CD8-positive, alpha-beta memory T cell (primary cell): ENCODE data around the gene AUTS2. TPM values are rescaled to one million over a fixed set of nuclear protein-coding genes. Genes with fewer than 3 reads are reported as not detected.

ENCODE experiments used
- CTCF ChIA-PET: fragments of 350-600 bp; sonication (Branson Sonifier 250); formaldehyde crosslinking; loops from one replicate; lab custom pipeline; 2021; ENCODE audit warnings: antibody characterized with exemption; lab: Charles Lee
- POLR2A ChIA-PET: fragments of 350-600 bp; sonication (Branson Sonifier 250); formaldehyde crosslinking; loops from one replicate; lab custom pipeline; 2021; ENCODE audit warnings: antibody characterized with exemption; lab: Charles Lee
- DNase-seq, 5 donors: peaks; one replicate each; pipeline versions ENCODE4 v3.0.0 to v3.0.0-alpha.2; 2020 to 2022; ENCODE audit warnings: mixed read lengths in 1 of 5
- H3K27ac ChIP-seq: one replicate; pipeline ENCODE4 v1.7.0; 2013; ENCODE audit warnings: low read depth, mild to moderate bottlenecking, low read length, moderate library complexity
- H3K27me3 ChIP-seq: 2 replicates; pipeline ENCODE4 v1.7.0; 2013; ENCODE audit warnings: low read length, mild to moderate bottlenecking; ENCODE audit not compliant: insufficient read depth, poor library complexity, severe bottlenecking
- H3K36me3 ChIP-seq: 2 replicates; pipeline ENCODE4 v1.7.0; 2013; ENCODE audit warnings: mild to moderate bottlenecking, low read length, moderate library complexity; ENCODE audit not compliant: insufficient read depth
- H3K4me1 ChIP-seq: 2 replicates; pipeline ENCODE4 v1.7.0; 2013; ENCODE audit warnings: mild to moderate bottlenecking, low read length, moderate library complexity; ENCODE audit not compliant: insufficient read depth
- H3K4me3 ChIP-seq: 2 replicates; pipeline ENCODE4 v1.7.0; 2013; ENCODE audit warnings: mild to moderate bottlenecking, low read length
- H3K9me3 ChIP-seq: 2 replicates; pipeline ENCODE4 v1.7.0; 2013; ENCODE audit warnings: mild to moderate bottlenecking, low read length
- H3K27ac Mint-ChIP-seq, 8 donors: one replicate each; pipeline ENCODE4 v1.8.0; 2020 to 2021; ENCODE audit warnings: mixed read lengths in 8 of 8, mild to moderate bottlenecking in 6 of 8, inconsistent platforms in 3 of 8, moderate library complexity in 3 of 8
- H3K27me3 Mint-ChIP-seq, 2 donors: one replicate each; pipeline ENCODE4 v1.8.0; 2020 to 2021; ENCODE audit warnings: mixed read lengths in 2 of 2, mild to moderate bottlenecking in 1 of 2, moderate library complexity in 1 of 2
- H3K36me3 Mint-ChIP-seq, 3 donors: one replicate each; pipeline ENCODE4 v1.8.0; 2020 to 2021; ENCODE audit warnings: mixed read lengths in 3 of 3, inconsistent platforms in 1 of 3, mild to moderate bottlenecking in 1 of 3
- H3K4me1 Mint-ChIP-seq, 3 donors: one replicate each; pipeline ENCODE4 v1.8.0; 2020 to 2021; ENCODE audit warnings: mixed read lengths in 3 of 3, inconsistent platforms in 1 of 3, mild to moderate bottlenecking in 1 of 3
- H3K4me3 Mint-ChIP-seq, 7 donors: one replicate each; pipeline ENCODE4 v1.8.0; 2020 to 2021; ENCODE audit warnings: mixed read lengths in 7 of 7, mild to moderate bottlenecking in 6 of 7, moderate library complexity in 4 of 7, inconsistent platforms in 2 of 7
- H3K9me3 Mint-ChIP-seq, 5 donors: one replicate each; pipeline ENCODE4 v1.8.0; 2020 to 2022; ENCODE audit warnings: mixed read lengths in 5 of 5, mild to moderate bottlenecking in 3 of 5, moderate library complexity in 2 of 5, inconsistent platforms in 1 of 5
- polyA plus RNA-seq: library from polyadenylated mRNA; unstranded; fragments of 300-500 nt; fragmentation: Illumina TruSeq; gene quantifications from one replicate; pipeline ENCODE4 v1.2.3, GENCODE V29; 2021
- total RNA-seq, 2 experiments: library from RNA; stranded (reverse); gene quantifications; one replicate each; pipeline ENCODE4 v1.2.3, GENCODE V29; 2021

Gene AUTS2
- total and polyA plus RNA-seq, 3 experiments from 2014 or later = 4.4 to 9.9 (median 5.3) TPM

- no peak overlapping the region for H3K27ac Mint-ChIP-seq
- H3K36me3 Mint-ChIP-seq = no peaks in the 10 kb centered on the region
- Histone ChIP-seq H3K27ac (no peak overlapping the region), H3K9me3 (no peaks in the 10 kb centered on the region), H3K4me3 (no peak overlapping the region), H3K4me1 (no peaks in the 10 kb centered on the region), H3K36me3 (no peaks in the 10 kb centered on the region), H3K27me3 (no peaks in the 10 kb centered on the region)
- POLR2A ChIA-PET = no interaction called here
- H3K4me3 Mint-ChIP-seq = no peak overlapping the region
- no peak for DNase-seq
- no peaks in the 10 kb centered on the region for H3K9me3 Mint-ChIP-seq
- H3K4me1 Mint-ChIP-seq = no peaks in the 10 kb centered on the region
- peaks cover 6 to 25% of the 10 kb centered on the region in 2 donors for H3K27me3 Mint-ChIP-seq
- CTCF ChIA-PET = no interaction called here
Observed at GRCh38 chr7:69719717-69720116, 121.4 kb downstream of the AUTS2 start.

DNA sequence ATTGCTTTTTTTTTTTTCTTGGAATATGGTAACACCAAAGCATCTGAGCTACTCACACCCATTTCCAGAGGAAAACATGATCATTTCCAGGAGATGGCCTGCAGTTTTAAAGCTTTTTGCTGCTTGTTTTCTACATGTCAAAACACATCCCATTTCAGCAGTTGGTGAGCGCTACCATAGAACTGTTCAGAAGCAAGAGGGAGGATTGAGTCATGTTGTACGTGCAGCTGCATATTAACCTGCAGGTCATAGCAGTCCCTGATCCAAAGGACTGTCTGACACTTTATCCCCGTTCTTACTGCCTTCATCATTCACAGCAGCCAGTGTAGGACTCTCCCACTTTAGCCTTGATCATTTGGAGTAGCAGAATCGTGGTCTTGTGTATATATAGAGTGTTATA, 124.6 kb downstream of the AUTS2 start:
- CTCF ChIA-PET = no interaction called here
- no peak for DNase-seq
- no peaks in the 10 kb centered on the region for H3K4me1 Mint-ChIP-seq

DNA sequence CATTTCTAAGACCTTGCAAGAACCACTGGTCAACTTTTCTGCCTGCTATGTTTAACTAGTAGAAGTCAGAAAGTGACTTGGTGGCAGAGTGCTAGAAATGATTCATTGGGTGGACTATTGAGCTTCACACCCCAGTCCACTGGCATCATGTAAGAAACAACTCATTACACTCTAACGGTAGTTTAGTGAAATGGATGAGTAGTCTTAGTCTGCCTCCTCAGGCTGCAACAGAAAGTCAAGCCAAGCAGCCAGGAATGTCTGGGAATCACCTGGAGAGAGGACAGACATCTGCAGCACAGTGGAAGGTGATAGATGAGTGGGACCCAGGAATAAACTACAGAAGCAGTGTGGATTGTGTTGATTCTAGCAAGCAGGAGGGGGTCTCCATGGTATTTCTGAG, 125.4 kb downstream of the AUTS2 start:
- CTCF ChIA-PET = no interaction called here
- Mint-ChIP-seq H3K36me3 (no peaks in the 10 kb centered on the region), H3K9me3 (peaks cover 0 to 4% (median 0%) of the 10 kb centered on the region in 5 donors), H3K27me3 (peaks cover 3 to 5% of the 10 kb centered on the region in 2 donors), H3K4me1 (no peaks in the 10 kb centered on the region), H3K4me3 (no peak overlapping the region), H3K27ac (no peak overlapping the region)
- H3K4me1 ChIP-seq = no peaks in the 10 kb centered on the region
- no peaks in the 10 kb centered on the region for H3K27me3 ChIP-seq
- DNase-seq = no peak
- no peak overlapping the region for H3K27ac ChIP-seq
- H3K4me3 ChIP-seq = no peak overlapping the region
- POLR2A ChIA-PET = no interaction called here
- no peaks in the 10 kb centered on the region for H3K9me3 ChIP-seq
- H3K36me3 ChIP-seq = no peaks in the 10 kb centered on the region

More for the DNA sequence above, 124.6 kb downstream of the AUTS2 start:
- H3K9me3 ChIP-seq = no peaks in the 10 kb centered on the region
- H3K27ac Mint-ChIP-seq = no peak overlapping the region
- H3K36me3 ChIP-seq = no peaks in the 10 kb centered on the region
- no peaks in the 10 kb centered on the region for H3K4me1 ChIP-seq
- POLR2A ChIA-PET = no interaction called here
- H3K4me3 Mint-ChIP-seq = no peak overlapping the region
- H3K27ac ChIP-seq = no peak overlapping the region
- peaks cover 6 to 8% of the 10 kb centered on the region in 2 donors for H3K27me3 Mint-ChIP-seq
- H3K27me3 ChIP-seq = no peaks in the 10 kb centered on the region
- no peak overlapping the region for H3K4me3 ChIP-seq
- peaks cover 0 to 4% (median 0%) of the 10 kb centered on the region in 5 donors for H3K9me3 Mint-ChIP-seq
- H3K36me3 Mint-ChIP-seq = no peaks in the 10 kb centered on the region

DNA sequence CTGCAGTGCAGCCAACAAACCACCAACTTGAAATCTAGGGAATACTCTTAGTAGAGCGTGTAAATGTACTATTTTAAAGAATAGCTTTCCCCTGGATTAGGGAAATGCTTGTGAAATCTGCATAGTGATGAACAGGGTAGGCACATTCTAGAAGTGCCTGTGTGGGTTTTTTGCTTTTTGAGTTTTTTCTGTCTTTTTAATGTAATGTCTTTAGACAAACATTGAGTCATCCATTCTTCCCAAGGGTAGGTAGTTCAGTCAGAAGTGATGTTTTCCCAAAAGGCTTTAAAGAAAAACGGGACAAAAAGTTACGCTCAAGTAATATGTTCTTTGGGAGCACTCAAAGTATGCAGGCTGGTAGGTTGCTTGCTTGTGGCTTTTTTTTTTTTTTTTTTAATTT, 130.0 kb downstream of the AUTS2 start:
- Mint-ChIP-seq H3K4me1 (no peaks in the 10 kb centered on the region), H3K36me3 (no peaks in the 10 kb centered on the region), H3K27me3 (peaks cover 7 to 13% of the 10 kb centered on the region in 2 donors), H3K9me3 (peaks cover 0 to 4% (median 0%) of the 10 kb centered on the region in 5 donors), H3K4me3 (no peak overlapping the region), H3K27ac (no peak overlapping the region)
- H3K4me1 ChIP-seq = no peaks in the 10 kb centered on the region
- DNase-seq = no peak
- no peak overlapping the region for H3K27ac ChIP-seq
- no peaks in the 10 kb centered on the region for H3K9me3 ChIP-seq
- no peak overlapping the region for H3K4me3 ChIP-seq
- POLR2A ChIA-PET = no interaction called here
- CTCF ChIA-PET = no interaction called here
- H3K36me3 ChIP-seq = no peaks in the 10 kb centered on the region
- no peaks in the 10 kb centered on the region for H3K27me3 ChIP-seq

DNA sequence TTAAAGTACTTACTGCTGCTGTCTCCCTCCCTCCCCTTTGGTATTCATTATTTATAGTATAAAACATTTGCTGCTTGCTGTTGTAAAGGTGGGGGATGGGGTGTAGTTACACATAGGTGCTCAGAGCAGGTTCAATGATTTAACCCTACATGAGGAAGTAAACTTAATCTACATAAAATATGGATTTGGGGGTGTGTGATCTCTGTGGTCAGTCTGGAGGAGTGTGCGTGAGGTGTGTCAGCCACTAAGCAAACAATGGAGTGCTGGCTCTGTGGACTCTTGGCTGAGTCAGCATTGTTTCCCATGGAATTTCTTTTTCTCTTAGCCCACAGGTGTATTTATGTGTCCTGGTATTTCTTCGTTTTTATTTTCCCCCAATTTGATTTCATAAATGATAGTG, 133.9 kb downstream of the AUTS2 start:
- Histone ChIP-seq H3K27ac (no peak overlapping the region), H3K4me1 (no peaks in the 10 kb centered on the region), H3K9me3 (no peaks in the 10 kb centered on the region), H3K4me3 (no peak overlapping the region), H3K36me3 (no peaks in the 10 kb centered on the region), H3K27me3 (no peaks in the 10 kb centered on the region)
- no peaks in the 10 kb centered on the region for H3K4me1 Mint-ChIP-seq
- no peak overlapping the region for H3K4me3 Mint-ChIP-seq
- no peaks in the 10 kb centered on the region for H3K36me3 Mint-ChIP-seq
- DNase-seq = no peak
- H3K27me3 Mint-ChIP-seq = peaks cover 4 to 21% of the 10 kb centered on the region in 2 donors
- POLR2A ChIA-PET = no interaction called here
- H3K9me3 Mint-ChIP-seq = peaks cover 0 to under 1% (median 0%) of the 10 kb centered on the region in 5 donors
- CTCF ChIA-PET = no interaction called here
- peak overlapping the region in 1 of 8 donors; percentile 1 for H3K27ac Mint-ChIP-seq

- Mint-ChIP-seq H3K4me1 (peaks cover 0 to 6% (median 4%) of the 10 kb centered on the region in 3 donors), H3K4me3 (no peak overlapping the region), H3K36me3 (no peaks in the 10 kb centered on the region), H3K27me3 (peaks cover 4 to 21% of the 10 kb centered on the region in 2 donors), H3K9me3 (no peaks in the 10 kb centered on the region), H3K27ac (no peak overlapping the region)
- H3K27me3 ChIP-seq = no peaks in the 10 kb centered on the region
- no peak for DNase-seq
- no peaks in the 10 kb centered on the region for H3K36me3 ChIP-seq
- H3K27ac ChIP-seq = no peak overlapping the region
- H3K4me3 ChIP-seq = no peak overlapping the region
- CTCF ChIA-PET = interaction anchor here (0.6 kb wide), 1 partner anchor 38 kb away, joined by 3 read pairs; no protein-coding TSS in a partner anchor
- POLR2A ChIA-PET = no interaction called here
- H3K4me1 ChIP-seq = no peaks in the 10 kb centered on the region
- no peaks in the 10 kb centered on the region for H3K9me3 ChIP-seq
Observed at GRCh38 chr7:69735582-69735981, 137.3 kb downstream of the AUTS2 start.

DNA sequence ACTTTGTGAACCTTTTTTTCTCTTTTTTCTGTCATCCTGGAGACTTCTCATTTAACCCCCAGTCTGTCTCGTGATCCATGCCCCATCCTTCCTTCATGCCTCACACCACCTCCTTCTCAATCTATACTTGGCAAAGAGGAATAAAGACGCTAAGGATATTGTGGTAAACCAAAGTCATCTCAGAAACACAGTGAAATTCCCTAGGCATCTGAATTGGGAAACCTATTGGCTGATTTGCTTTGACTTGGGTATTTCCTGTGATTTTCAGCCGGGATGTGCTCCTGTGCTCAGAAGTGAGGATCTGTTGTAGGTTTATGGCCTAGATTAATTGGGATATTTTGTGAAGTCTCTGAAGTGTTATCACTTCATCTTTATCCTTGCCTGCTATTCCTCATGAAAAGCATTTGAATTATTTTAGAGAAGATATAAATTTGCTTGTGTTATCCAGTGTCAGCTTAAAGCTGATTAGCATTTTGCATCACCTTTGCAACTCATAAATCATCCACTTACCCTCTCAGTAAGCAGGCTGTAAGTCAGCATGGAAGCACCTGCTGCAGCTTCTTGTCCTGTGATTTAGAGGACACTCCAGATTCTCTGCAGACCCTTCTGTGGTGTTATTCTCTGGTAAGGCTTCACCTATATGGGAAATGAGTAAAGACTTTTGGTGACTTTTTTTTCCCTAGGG, 138.0 kb downstream of the AUTS2 start:
- H3K4me1 ChIP-seq = no peaks in the 10 kb centered on the region
- H3K36me3 ChIP-seq = no peaks in the 10 kb centered on the region
- Mint-ChIP-seq H3K36me3 (no peaks in the 10 kb centered on the region), H3K4me1 (peaks cover 0 to 6% (median 4%) of the 10 kb centered on the region in 3 donors), H3K9me3 (no peaks in the 10 kb centered on the region), H3K27me3 (peaks cover 4 to 18% of the 10 kb centered on the region in 2 donors), H3K4me3 (no peak overlapping the region), H3K27ac (no peak overlapping the region)
- no peaks in the 10 kb centered on the region for H3K27me3 ChIP-seq
- no peak overlapping the region for H3K4me3 ChIP-seq
- CTCF ChIA-PET = interaction anchor here (0.6 kb wide), 1 partner anchor 37 kb away, joined by 3 read pairs; no protein-coding TSS in a partner anchor
- no peak for DNase-seq
- POLR2A ChIA-PET = no interaction called here
- H3K9me3 ChIP-seq = no peaks in the 10 kb centered on the region
- H3K27ac ChIP-seq = no peak overlapping the region

DNA sequence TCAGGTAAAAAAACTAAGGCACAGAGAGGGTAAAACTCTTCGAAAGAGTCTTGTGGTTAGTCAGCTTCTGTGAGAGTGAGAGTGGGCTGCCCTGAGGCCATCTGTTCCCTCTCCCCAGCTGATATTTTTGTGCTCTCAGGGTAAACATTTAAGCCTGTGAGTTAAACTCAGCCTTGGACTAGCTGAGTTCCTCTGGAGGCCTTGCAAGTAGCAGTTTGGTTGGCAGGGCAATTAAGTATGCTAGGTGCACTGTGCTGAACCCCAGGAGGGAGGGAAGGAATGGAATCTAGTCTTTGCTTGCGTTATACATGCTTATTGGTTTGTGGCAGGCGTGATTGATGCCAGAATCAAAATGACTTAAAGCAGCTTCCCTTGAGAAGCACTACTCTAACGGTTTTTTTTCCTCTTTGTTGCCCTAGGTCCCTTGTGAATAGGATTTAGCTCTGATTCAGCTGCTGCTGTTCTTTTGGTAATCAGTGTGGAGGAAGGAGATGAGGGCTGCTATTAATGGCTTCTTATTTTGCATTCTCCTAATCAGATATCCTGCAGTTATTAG, 140.2 kb downstream of the AUTS2 start:
- Mint-ChIP-seq H3K4me1 (peaks cover 0 to 6% (median 4%) of the 10 kb centered on the region in 3 donors), H3K36me3 (no peaks in the 10 kb centered on the region), H3K27ac (peak overlapping the region in 1 of 8 donors; percentile 14), H3K9me3 (no peaks in the 10 kb centered on the region), H3K27me3 (peaks cover 0 to 8% of the 10 kb centered on the region in 2 donors), H3K4me3 (no peak overlapping the region)
- Histone ChIP-seq H3K4me1 (no peaks in the 10 kb centered on the region), H3K4me3 (no peak overlapping the region), H3K27ac (no peak overlapping the region), H3K9me3 (no peaks in the 10 kb centered on the region), H3K27me3 (no peaks in the 10 kb centered on the region), H3K36me3 (no peaks in the 10 kb centered on the region)
- POLR2A ChIA-PET = no interaction called here
- CTCF ChIA-PET = no interaction called here
- DNase-seq = no peak
